HG03575 (cell line): ENCODE results near the gene EMP2.
A peak's percentile ranks its signal among the peaks of the same experiment; 100 is the strongest.
"Not testable (repeated sequence)": the region's sequence is repeated elsewhere in the genome, so short reads cannot be mapped to it uniquely, and the experiment has no call there.

Experiments
- ATAC-seq: cut with Tn5 transposase; IDR thresholded peaks from one replicate; pipeline ENCODE4 v1.9.1; 2021; ENCODE audit not compliant: unreplicated experiment, insufficient number of reproducible peaks, low FRiP score; ENCODE audit errors: extremely low read depth

The EMP2 gene

DNA sequence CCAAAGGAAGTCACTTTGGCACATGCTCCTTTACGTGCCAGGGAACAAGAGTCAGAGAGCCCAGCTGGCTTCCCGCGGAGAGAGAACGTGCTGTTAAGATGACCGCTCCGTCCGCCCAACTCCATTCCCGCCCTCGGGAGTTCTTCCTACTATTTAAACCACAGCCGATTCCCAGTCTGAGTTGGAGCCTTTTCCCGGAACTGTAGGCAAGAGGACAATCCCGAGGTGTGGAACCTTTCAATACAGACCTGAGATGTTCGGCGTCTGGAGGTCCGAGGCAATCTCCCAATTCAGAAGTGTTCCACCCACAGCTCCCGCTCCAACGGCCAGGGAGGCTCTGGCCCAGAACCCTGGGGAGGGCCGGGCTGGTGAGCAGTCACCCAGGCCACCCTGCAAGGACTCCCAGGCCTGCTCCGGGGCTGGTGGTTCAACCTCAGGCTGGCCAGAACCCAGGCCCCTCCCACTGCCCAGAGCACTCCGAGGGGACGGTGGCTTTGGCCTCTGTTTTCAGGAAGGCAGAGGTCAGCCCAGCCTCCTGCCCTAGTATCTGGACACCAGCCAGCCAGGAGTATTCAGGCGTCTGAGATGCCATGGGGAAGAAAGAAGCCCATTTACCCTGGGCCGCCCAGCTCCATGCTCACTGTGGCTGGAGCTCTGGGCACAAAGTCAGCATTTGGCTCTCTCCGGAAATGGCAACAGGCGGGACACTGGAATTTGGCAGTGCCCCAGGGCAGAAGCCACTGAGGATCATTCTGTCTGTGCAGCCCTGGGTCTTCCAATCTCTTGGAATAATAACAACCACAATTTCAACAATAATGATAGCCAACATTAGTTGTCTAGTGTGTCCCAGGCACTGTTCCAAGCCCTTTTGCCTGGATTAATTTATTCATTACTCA, 21.4 kb downstream of the EMP2 start:
- ATAC-seq: no peak

DNA sequence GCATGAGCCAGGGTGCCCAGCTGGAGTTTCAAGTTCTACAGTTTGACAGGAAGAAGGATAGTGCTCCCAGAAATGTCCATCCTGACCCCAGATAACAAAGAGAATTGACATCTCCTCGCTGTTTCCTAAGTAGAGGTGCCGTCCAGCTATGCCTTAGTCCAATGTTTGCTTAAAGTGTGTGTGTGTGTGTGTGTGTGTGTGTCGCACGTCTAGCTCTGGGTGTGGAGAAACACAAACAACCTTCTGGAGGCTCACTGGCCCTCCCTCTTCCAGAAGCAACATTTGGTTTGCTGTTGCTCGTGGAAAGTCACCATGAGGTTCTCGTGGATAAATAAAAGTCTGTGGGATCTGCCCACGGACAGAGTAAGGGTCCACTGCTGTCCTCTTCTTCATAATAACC, 22.1 kb downstream of the EMP2 start:
- ATAC-seq: no peak

DNA sequence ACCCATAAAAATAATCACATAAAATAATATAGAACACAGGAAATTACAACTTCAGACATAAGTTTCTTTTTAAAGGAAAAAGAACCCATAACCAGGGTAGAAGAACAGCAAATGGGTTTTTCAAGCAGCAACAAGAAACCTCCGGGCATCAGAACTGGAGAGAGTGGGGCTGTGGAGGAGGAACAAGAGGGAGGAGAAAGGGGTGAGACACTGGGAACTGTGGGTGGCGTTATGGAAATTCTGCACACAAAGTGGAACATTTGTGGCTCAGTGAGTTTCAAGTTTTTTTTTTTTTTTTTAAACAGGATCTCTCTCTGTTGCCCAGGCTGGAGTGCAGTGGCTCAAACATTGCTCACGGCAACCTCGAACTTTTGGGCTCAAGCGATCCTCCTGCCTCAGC, 22.6 kb downstream of the EMP2 start:
- ATAC-seq: no peak

DNA sequence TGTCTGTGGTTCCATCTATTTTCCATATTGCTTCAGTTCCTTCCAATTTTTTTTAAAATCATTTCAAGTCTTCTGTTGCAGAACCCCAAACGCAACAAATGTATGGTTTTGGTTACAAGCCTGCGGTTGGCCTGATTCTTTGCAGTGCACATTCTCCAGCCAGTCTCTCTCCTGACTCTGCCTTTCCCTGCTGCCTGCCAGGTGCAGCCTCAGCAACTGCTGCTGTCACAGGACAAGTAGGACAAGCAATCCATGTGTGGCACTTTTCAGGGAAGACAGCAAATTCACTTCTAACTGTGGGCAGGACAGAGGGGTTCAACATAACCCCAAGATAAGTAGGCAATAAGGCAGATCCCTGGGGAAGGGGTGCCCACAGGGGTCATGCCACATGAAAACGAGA, 24.2 kb downstream of the EMP2 start:
- no peak for ATAC-seq

DNA sequence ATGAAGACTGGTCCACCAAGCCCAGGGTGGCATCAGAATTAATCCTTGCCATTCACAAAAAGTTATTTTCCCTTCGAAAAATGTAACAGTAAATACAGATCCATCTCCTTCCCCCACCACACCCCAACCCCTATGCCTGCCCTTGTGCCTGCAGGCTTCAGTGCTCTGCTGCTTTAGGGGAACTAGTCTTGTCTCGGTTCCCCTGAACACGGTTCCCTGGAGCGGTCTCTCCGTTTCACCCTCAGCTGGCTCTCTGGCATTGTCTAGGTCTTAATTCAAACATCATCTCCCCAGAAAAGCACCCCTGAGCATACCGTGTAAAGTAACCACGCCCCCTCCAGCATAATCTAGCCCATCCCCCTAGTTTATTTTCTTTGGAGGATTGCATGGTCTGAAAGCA, 25.8 kb downstream of the EMP2 start:
- ATAC-seq: no peak

DNA sequence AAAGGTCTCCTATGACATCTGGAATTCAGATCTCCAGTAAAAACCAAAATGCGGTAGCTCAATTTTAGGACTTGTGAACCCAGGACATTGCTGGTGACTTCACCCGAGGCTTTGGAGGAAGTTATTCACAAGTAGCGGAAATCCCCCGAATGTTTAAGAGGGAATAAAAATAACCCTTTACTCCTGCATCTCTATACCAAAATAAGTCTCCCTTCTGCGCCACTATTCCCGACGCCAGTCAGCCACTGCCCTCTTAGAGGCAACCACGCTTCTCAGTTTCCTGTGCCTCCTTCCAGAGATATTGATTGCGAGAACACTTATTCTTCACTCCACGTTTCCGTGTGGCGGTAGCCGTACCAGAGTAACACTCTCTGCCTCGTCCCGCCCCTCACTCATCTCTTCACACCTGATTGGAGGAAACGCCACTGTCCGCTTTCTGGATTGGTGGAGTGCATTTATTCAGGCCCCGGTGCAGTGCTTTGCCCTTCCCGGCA, 27.4 kb downstream of the EMP2 start:
- peak; percentile 85 for ATAC-seq

DNA sequence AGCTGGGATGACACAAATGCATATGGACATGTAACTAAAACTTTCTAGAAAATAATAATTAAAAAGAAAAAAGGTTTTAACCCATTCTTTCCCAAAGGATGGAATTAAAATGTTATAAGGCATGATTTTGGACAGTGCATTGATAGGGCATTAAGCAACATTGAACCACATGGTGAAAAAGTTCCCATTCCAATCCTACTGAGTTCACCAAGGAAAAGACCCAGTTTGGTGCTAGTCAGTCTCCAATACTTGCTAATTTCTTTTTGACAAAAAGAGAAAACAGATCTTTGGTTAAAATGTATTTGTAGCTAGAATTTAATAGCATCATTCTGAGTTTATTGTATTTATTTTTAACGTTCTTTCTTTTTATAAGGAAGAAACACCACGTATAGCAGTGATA, 28.1 kb downstream of the EMP2 start:
- no peak for ATAC-seq

DNA sequence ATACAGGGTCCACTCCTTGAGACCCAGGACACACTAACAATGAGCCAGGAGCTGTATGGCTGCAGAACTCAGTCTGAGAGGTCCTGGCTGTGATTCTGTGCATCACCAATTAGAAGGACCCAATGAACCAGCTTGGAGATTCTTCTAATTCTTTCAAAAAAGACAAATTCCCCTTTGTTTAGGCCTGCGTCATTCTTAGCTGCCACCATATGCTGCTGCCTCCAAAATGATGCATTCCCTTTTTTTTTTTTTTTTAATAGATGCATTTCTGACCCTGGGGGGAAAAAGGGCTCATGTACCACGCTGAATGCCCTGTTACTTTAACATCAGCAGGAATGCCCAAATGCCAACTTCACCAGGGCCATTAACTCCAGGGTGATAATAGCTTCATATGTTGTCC, 28.5 kb downstream of the EMP2 start:
- ATAC-seq: no peak

DNA sequence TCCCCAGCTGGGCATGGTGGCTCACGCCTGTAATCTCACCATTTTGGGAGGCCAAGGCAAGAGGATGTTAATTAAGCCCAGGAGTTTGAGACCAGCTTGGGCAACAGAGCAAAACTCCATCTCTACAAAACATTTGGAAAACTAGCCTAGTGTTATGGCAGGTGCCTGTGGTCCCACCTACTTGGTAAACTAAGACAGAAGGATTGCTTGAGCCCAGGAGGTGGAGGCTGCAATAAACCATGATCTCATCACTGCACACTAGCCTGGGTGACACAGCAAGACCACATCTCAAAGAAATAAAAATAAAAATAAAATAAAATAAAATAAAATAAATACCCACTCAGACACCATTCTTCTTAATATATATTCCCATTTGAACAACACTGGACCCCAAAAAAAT, 32.0 kb downstream of the EMP2 start:
- ATAC-seq: no peak

DNA sequence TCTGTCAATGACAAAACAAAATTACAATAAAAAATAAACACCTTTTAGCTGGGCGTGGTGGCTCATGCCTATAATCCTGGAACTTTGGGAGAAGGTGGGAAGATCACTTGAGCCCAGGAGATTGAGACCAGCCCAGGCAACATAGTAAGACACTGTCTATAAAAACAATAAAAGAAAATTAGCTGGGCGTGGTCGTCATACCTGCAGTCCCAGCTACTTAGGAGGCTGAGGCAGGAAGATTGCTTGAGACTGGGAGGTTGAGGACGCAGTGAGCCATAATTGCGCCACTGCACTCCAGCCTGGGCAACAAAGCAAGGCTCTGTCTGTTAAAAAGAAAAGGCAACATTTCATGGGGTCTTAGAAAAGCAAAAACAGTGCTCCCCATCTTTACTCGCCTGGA, 32.7 kb downstream of the EMP2 start:
- ATAC-seq: no peak

DNA sequence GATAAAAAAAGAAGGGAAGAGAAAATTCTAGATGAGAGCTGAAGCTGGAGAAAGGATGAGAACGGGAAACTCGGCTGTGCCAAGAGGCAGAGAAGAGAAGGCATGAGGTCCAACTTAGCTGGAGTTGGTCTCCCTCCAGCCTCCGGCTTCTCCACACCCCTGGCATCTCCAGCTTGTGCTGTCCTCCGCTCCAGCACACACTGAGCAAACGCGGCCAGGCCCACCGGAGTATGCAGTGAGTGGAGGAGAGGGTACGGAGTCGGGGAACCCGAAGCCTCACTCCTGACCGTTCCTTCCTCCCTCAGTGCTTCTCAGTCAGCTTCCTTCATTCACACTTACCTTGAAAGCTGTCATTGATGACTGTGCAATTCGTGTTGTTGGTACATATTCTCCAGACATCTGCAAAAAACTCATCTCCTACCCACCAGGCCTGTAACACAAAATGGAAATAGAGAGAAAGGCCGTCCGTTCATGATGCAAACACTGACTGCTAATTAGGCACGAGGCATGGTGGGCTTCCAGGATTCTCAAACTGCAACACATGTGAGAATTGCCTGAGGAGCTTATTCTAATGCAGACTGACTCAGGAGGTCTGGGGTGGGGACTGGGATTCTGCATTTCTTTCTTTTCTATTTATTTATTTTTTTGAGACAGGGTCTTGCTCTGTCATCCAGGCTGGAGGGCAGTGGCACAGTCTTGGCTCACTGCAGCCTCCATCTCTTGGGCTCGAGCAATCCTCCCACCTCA, 37.0 kb downstream of the EMP2 start:
- ATAC-seq: no peak

DNA sequence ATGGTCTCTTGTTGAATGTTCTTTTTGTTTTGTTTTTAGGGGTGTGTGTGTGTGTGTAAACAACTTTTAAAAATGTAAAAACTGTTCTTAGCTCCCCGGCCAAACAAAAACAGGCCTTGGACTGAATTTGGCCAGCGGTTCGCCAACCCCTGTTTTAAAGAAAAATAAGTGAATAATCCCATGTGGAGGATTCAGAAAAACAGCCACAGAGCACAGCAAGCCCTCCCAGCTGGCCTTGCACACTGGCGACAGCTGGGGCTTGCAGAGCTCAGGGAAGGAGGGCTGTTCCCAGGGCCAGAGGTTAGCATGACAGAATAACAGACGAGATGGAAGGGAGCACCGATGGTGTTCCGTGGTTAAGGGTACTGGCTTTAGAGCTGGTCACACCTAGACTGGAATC, 39.0 kb downstream of the EMP2 start:
- ATAC-seq: no peak

DNA sequence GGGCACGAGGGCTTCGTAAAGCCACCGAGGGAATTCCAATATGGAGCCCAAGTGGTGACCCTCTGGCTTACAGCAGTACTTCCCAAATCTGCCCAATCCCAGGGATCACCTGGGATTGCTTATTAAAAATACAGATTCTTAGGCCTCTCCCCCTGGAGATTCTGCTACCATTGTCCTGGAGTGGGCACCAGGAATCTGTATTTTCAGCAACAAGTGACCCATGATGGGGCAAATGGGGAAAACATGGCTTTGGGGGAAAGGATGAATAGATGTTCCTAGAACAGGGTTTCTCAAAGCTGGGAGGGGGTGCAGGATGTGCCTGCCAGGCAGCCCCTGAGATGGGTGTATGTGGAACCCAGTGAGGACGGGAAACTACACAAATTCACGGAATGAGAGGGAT, 40.6 kb downstream of the EMP2 start:
- ATAC-seq: no peak

DNA sequence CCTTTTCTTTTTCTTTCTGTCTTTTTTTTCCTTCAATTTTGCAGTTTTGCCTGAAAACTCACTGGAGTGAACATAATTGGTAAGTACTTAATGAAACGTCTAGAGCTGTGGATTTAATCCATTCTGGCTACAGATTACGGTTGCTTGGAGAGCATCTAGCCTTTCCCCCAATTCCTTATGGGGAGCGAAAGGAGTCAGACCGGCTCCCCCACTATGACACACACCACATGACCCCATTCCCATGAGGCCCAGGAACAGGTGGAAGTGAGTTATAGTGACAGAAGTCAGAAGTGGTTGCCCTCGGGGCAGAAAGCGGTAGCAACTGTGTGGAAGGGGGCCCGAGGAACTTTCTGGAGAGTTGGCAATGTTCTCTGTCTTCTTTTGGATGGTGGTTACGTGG, 41.2 kb downstream of the EMP2 start:
- ATAC-seq: no peak

DNA sequence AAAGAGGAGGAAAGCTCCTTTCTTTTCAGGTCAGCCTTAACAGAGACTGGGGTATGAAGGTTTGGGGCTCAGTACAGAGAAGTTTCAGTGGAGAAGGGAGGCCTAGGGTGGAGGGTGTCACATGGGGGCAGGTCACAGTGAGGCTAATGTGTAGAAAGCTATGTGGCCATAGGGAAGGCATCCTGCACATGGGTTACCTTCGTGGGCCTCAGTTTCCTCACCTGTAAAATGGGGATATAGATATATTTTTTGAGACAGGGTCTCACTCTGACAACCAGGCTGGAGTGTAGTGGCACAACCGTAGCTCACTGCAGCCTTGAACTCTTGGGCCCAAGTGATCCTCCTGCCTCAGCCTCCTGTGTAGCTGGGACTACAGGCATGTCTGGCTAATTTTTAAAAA, 41.8 kb downstream of the EMP2 start:
- no peak for ATAC-seq

DNA sequence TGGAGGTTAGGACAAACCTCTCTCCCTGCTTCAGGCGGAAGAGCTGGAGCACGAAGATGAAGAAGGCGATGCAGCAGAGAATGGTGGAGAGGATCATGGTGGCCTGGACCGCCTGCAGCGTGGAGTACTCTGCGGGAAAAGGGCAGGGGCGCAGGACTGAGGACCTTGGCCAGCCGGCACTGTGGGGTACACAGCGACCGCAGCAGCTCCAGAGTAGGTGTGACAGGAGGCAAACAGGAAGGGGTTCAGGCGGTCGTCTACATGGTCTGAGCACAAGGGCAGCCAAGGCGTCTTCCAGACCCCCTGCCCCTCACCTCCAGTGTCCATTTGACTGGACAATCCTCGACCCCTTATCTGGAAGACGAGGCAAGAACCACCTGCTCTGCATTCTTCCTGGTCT, 42.5 kb downstream of the EMP2 start:
- no peak for ATAC-seq

DNA sequence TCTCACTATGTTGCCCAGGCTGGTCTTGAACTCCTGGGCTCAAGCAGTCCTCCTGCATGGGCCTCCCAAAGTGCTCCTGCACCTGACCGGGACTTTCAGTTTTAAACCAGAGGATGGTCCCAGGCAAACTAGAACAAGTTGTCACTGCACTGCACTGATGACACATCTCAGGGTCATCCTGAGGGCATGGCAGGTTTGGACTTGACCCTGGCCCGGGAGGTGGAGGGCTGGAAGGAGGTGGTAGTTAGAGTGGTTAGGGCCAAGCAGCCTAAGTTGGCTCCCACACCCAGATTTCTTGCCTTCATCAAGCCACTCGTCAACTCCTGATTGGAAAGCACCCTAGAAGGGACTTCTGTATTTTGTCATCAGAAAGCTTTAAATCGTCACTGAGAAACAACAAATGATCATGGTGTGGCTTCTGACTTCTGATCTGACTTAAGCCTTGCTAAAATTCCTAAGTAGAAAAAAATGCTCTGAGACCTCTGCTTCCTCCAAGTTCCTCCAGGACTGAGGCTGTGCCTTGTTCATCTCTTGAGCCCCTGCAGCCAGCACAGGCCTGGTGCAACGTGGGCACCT, 43.5 kb downstream of the EMP2 start:
- no peak for ATAC-seq

DNA sequence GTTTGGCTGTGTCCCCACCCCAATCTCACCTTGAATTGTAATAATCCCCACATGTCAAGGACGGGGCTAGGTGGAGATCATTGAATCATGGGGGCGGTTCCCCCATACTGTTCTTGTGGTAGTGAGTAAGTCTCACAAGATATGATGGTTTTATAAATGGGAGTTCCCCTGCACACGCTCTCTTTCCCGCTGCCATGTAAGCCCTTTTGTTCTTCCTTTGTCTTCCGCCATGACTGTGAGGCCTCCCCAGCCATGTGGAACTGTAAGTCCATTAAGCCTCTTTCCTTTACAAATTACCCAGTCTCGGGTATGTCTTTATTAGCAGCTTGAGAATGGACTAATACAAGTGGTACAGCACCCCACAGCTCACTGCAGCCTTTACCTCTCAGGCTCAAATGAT, 44.1 kb downstream of the EMP2 start:
- not testable (repeated sequence) for ATAC-seq

DNA sequence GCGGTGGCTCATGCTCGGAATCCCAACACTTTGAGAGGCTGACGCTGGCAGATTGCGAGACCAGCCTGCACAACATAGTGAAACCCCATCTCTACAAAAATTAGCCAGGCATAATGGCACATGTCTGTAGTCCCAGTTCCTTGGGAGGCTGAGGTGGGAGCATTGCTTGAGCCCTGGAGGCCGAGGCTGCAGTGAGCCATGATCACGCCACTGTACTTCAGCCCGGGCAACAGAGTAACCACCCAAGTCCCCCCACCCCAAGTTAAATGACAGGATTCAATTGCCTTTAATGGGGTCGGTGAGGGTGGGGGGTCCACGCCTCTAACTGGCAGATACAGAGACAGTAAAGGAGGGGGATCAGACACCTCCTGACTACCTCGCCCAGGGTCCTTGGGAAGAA, 44.9 kb downstream of the EMP2 start:
- ATAC-seq: no peak

DNA sequence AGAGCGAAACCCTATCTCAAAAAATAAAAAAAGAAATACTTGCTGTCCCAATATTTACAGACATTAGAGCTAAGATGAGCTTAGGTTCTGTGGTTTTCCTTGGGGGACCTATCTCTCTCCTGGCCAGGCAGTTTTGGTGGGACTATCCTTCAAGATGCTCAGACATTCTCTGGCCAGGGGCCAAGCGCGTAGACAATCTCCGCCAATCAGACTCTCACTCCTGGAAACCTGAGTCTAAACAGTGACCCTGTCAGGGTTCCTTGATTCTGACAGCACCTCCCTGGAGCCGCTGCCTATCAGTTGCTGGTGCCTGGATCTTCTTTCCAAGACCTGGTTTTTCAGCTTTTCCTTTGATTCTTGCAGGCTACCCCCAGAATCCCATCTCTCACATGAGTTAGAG, 45.6 kb downstream of the EMP2 start:
- no peak for ATAC-seq
